Prostate gland (tissue), 2 donors: ENCODE results near the gene ASB7. TPM values are rescaled to one million over a fixed set of nuclear protein-coding genes. Genes with fewer than 3 reads are reported as not detected.

Source experiments
- DNase-seq: peaks from one replicate; pipeline ENCODE4 v3.0.0-alpha.2; 2019; ENCODE audit warnings: low spot score
- H3K27ac ChIP-seq, 2 donors: fragments of 200-600 bp; sonication (generic); 2 replicates each; pipeline ENCODE4 v1.5.1; 2017 to 2019
- H3K27me3 ChIP-seq: fragments of 200-600 bp; sonication (generic); replicated peaks from 2 replicates; pipeline ENCODE4 v1.5.1; 2019; ENCODE audit not compliant: insufficient read depth
- H3K36me3 ChIP-seq, 2 donors: fragments of 200-600 bp; sonication (generic); 1 replicate in 1 of 2; 2 replicates in 1 of 2; pipeline versions ENCODE4 v1.5.1 to v1.8.1; 2017 to 2019
- H3K4me1 ChIP-seq: fragments of 200-600 bp; sonication (generic); replicated peaks from 2 replicates; pipeline ENCODE4 v1.5.1; 2019
- H3K4me3 ChIP-seq, 2 donors: fragments of 200-600 bp; sonication (generic); 2 replicates each; pipeline ENCODE4 v1.5.1; 2017 to 2019
- H3K9me3 ChIP-seq: fragments of 200-600 bp; sonication (generic); 2 replicates; pipeline ENCODE4 v1.5.1; 2017
- POLR2A ChIP-seq: fragments of 450-650 bp; IDR thresholded peaks from one replicate; pipeline ENCODE4 v1.6.1; 2016; ENCODE audit warnings: antibody characterized with exemption, mild to moderate bottlenecking
- POLR2AphosphoS5 ChIP-seq: sonication (generic); formaldehyde crosslinking; IDR thresholded peaks from one replicate; pipeline ENCODE4 v1.6.1; 2017; ENCODE audit warnings: antibody characterized with exemption
- WGBS: methylation state at CpG from one replicate; pipeline ENCODE4 v1.1.5; 2018; 5-methylcytosine and 5-hydroxymethylcytosine counted together
- intact Hi-C: fragments of 100-400 bp; cut with DNase I; formaldehyde crosslinking; loops from one replicate; pipeline ENCODE4 v1.14.2; 2022
- total RNA-seq, 2 donors: library from RNA; depleted of rRNA; stranded (reverse); fragments of >200 nt; gene quantifications; one replicate each; pipeline ENCODE4 v1.1.0, GENCODE V29; 2016
- TF ChIP-seq, protein P1 (sequence below), 4 experiments: fragments of 200-600 bp in 2 of 4; fragments of 450-650 bp in 2 of 4; sonication (generic) in 2 of 4; IDR thresholded peaks; 1 replicate in 3 of 4; 2 replicates in 1 of 4; pipeline ENCODE4 v1.5.1; 2016 to 2019; ENCODE audit warnings: antibody characterized with exemption in 4 of 4, mild to moderate bottlenecking in 2 of 4, moderate library complexity in 2 of 4

ASB7 gene
- total RNA-seq, 2 donors from 2014 or later, result 17.3 to 22.3 TPM

DNA sequence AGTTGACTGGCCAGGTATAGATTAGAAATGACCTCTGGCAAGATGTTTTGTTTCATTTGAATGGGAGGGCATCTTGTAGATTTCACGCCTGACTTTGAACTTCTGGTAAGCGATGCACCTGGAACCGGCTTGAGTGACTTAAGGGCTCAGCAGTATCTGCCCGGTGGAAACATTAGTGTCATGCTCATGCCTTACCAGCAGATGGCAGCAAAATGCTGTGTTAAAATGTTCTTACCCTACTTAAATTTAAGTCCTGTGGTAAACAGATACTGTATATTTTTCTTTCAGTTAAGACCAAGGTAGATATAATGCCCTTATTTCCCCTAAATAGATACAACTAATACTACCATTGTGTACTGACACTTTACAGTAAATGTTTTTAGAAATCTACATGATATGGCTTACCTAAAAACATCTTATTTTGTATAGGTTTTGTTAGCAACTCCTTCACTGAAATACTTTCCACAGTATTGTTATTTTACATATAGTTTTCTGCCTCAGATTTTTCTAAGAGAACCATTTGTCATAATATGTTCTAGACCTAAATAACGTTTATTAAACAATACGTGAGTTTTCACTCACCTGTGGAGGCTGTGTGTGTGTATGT is 25.5 kb downstream of the ASB7 start:
- DNase-seq, result peak; percentile 79
- Histone ChIP-seq H3K4me1 (no peaks in the 10 kb centered on the region), H3K36me3 (no peaks in the 10 kb centered on the region), H3K27me3 (no peaks in the 10 kb centered on the region), H3K27ac (no peak overlapping the region), H3K9me3 (no peaks in the 10 kb centered on the region), H3K4me3 (no peak overlapping the region)
- WGBS, result 27% methylated on average over 6 of the region's 6 CpGs
- intact Hi-C loops, result loop anchor here (2.0 to 10.0 kb wide), 4 partner anchors 247 to 627 kb away; partner anchors contain the start of genes CHSY1 and LRRK1
- TF ChIP-seq, protein P1, sequence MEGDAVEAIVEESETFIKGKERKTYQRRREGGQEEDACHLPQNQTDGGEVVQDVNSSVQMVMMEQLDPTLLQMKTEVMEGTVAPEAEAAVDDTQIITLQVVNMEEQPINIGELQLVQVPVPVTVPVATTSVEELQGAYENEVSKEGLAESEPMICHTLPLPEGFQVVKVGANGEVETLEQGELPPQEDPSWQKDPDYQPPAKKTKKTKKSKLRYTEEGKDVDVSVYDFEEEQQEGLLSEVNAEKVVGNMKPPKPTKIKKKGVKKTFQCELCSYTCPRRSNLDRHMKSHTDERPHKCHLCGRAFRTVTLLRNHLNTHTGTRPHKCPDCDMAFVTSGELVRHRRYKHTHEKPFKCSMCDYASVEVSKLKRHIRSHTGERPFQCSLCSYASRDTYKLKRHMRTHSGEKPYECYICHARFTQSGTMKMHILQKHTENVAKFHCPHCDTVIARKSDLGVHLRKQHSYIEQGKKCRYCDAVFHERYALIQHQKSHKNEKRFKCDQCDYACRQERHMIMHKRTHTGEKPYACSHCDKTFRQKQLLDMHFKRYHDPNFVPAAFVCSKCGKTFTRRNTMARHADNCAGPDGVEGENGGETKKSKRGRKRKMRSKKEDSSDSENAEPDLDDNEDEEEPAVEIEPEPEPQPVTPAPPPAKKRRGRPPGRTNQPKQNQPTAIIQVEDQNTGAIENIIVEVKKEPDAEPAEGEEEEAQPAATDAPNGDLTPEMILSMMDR (IDR thresholded peaks at IDR 0.05), result peak; percentile 69 to 95 (median 88)
- no peak for TF ChIP-seq POLR2A
- TF ChIP-seq POLR2AphosphoS5, result peak; percentile 66

DNA sequence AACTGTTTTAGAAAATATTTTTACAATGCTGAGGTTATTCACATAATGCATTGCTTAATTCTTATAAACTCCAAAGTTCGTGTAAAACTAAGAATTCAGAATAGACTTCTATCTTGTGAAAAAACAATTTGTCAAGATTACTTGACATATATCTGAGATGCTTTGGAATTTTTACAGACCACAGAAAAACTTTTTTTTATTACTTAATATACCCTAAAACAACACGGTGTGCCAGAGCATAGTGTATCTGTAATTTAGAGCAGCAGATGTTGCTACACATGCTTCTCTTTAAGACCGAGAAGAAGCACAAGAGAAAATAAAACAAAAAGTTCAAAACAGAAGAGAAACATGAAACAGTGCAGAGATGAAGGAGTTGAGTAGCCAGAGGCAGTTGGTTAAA is 26.4 kb downstream of the ASB7 start:
- no peak for DNase-seq
- Histone ChIP-seq H3K27ac (no peak overlapping the region), H3K27me3 (no peaks in the 10 kb centered on the region), H3K9me3 (no peaks in the 10 kb centered on the region), H3K4me3 (no peak overlapping the region), H3K36me3 (no peaks in the 10 kb centered on the region), H3K4me1 (no peaks in the 10 kb centered on the region)
- no peak for TF ChIP-seq POLR2AphosphoS5
- TF ChIP-seq POLR2A, result no peak
- TF ChIP-seq, protein P1 (IDR thresholded peaks at IDR 0.05), result no peak
- 31% methylated on average over 3 of the region's 3 CpGs for WGBS
- intact Hi-C loops, result loop anchor here (2.0 to 10.0 kb wide), 4 partner anchors 246 to 626 kb away; partner anchors contain the start of genes CHSY1 and LRRK1

DNA sequence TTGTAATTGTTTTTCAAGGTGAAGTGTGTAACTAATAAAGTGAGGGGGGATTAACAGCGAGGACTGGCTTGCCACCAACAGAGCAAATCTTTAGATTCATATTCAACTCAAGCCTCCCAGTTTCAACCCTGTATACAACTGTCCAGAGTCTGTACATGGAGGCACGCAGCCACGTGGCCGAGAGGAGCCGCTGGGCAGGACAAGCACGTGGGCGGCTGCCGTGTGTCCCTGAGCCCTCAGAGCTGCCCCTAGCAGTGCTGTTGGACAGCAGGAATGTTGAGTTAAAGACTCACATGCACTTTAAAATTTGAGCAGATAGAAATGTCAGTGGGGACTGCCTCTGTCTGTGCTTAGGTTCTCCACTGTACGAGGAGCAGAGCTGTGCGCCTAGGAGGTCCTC is 29.4 kb downstream of the ASB7 start:
- H3K27me3 ChIP-seq, result no peaks in the 10 kb centered on the region
- no peaks in the 10 kb centered on the region for H3K36me3 ChIP-seq
- intact Hi-C loops, result no loop called here
- DNase-seq, result no peak
- TF ChIP-seq POLR2A (no peak), POLR2AphosphoS5 (no peak)
- TF ChIP-seq, protein P1 (IDR thresholded peaks at IDR 0.05), result no peak
- 78% methylated on average over 10 of the region's 10 CpGs for WGBS
- H3K9me3 ChIP-seq, result no peaks in the 10 kb centered on the region
- H3K27ac ChIP-seq, result no peak overlapping the region
- no peaks in the 10 kb centered on the region for H3K4me1 ChIP-seq
- no peak overlapping the region for H3K4me3 ChIP-seq

DNA sequence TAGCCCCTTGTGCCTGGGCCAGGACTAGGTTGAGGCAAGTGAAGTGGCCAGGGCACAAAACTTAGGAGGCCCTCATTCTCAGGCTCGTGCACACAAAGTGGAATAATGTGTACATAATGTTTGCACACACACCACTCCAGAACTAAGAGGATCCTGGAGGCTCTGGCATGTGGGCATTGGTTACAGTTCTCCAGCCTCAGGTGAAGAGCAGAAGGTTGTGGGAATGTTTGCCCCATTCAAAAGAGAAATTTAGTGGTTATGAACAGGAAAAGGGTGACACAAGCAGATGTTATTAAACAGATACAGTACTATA is 31.3 kb downstream of the ASB7 start:
- H3K9me3 ChIP-seq, result no peaks in the 10 kb centered on the region
- intact Hi-C loops, result no loop called here
- H3K27ac ChIP-seq, result peak overlapping the region in 1 of 2 donors; percentile 24
- no peaks in the 10 kb centered on the region for H3K4me1 ChIP-seq
- H3K4me3 ChIP-seq, result no peak overlapping the region
- WGBS, result 79% methylated on average over 1 of the region's 1 CpG
- TF ChIP-seq POLR2A (no peak), POLR2AphosphoS5 (no peak)
- TF ChIP-seq, protein P1 (IDR thresholded peaks at IDR 0.05), result no peak
- H3K36me3 ChIP-seq, result no peaks in the 10 kb centered on the region
- no peaks in the 10 kb centered on the region for H3K27me3 ChIP-seq
- DNase-seq, result no peak

DNA sequence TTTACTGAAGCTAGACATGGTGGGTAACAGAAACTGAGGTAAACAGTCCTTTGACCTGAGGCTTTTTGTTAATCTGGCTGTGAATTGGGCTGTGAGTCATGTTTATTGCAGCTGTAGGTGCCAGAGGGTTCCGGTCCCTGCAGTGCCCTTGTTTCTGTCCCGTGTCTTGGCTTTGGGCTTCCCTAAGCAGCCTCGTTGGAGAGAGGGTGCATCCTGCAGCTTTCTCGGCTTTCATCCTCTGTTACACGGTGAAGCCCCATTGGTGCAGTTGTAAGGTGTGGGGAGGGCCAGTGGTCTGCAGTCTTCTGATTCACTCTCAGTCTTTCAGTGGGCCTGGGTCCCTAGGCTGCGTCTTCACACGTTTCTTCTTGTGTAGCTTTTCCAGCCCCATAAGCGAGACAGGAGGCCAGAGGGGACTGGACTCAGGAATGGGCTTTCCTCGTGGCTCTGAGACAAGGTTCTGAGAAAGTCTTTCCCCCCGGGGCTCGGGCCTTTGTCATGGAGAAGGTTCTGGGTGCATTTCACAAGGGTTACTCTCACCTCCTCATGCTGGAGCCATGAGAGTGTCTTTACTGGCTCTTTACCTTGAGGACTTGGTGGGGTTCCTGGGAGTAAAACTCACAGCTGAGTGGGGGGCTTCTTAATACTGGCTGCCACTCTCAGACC is 33.1 kb downstream of the ASB7 start:
- Histone ChIP-seq H3K4me1 (no peaks in the 10 kb centered on the region), H3K9me3 (no peaks in the 10 kb centered on the region), H3K27ac (no peak overlapping the region), H3K4me3 (no peak overlapping the region), H3K27me3 (no peaks in the 10 kb centered on the region), H3K36me3 (no peaks in the 10 kb centered on the region)
- intact Hi-C loops, result no loop called here
- DNase-seq, result no peak
- TF ChIP-seq POLR2A, result no peak
- no peak for TF ChIP-seq POLR2AphosphoS5
- TF ChIP-seq, protein P1 (IDR thresholded peaks at IDR 0.05), result no peak
- 75% methylated on average over 11 of the region's 11 CpGs for WGBS
